Measurements from ENCODE around the gene CCL28.
"Not testable (repeated sequence)": the region's sequence is repeated elsewhere in the genome, so short reads cannot be mapped to it uniquely, and the experiment has no call there.

The CCL28 gene

DNA sequence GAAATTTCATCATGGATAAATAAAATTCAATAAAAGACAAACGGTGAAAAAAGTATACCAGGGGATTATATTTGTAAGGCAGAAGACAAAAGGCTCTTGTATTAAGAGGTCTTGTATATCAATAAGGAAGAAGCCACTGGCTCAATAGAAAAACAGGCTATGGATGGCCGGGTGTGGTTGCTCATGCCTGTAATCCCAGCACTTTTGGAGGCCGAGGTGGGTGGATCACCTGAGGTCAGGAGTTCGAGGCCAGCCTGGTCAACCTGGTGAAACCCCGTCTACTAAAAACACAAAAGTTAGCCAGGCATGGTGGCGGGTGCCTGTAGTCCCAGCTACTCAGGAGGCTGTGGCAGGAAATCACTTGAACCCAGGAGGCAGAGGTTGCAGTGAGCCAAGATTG, 10.9 kb upstream of the CCL28 start:
- not testable (repeated sequence) for H3K36me3 ChIP-seq (ENCODE audit: insufficient read depth, low read length); H3K27ac ChIP-seq (ENCODE audit: low read depth, low read length); H2AFZ ChIP-seq (ENCODE audit: low read length, unreplicated experiment); H3K4me3 ChIP-seq (ENCODE audit: low read depth, low read length); H3K79me2 ChIP-seq (ENCODE audit: control insufficient read depth, insufficient read depth, low read length, unreplicated experiment); H3K27me3 ChIP-seq (ENCODE audit: insufficient read depth, low read length)
- H3K4me1 ChIP-seq (ENCODE audit: control insufficient read depth, insufficient read depth, low read length, unreplicated experiment), result peaks cover 44% of the 10 kb centered on the region

DNA sequence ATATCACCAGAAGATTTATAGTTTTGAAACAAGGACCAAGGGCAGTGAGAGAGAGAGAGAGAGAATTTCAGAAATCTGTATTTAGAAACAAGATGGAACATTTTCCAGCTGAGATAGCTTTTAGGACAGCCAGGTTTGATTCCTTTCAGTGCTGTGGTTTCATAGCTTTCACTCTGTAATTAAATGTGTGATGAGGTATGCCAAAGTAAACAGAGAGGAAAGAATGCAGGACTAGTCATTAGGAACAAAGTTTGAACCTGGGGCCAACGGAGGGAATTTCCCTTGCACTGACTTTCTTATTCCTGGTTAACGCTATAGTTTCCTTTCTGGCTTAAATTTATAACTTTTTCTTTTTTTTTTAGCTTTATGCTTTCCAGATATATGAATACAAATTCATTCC, 10.0 kb upstream of the CCL28 start:
- peak overlapping the region; percentile 34 for H2AFZ ChIP-seq (ENCODE audit: low read length, unreplicated experiment)
- peak overlapping the region; percentile 23; the same call in 1 of the 2 replicates for H3K4me3 ChIP-seq (ENCODE audit: low read depth, low read length)
- H3K27me3 ChIP-seq (ENCODE audit: insufficient read depth, low read length), result no peaks in the 10 kb centered on the region
- H3K27ac ChIP-seq (ENCODE audit: low read depth, low read length), result peak overlapping the region; percentile 50
- peaks cover 36% of the 10 kb centered on the region for H3K4me1 ChIP-seq (ENCODE audit: control insufficient read depth, insufficient read depth, low read length, unreplicated experiment)
- no peaks in the 10 kb centered on the region for H3K36me3 ChIP-seq (ENCODE audit: insufficient read depth, low read length)
- no peaks in the 10 kb centered on the region for H3K79me2 ChIP-seq (ENCODE audit: control insufficient read depth, insufficient read depth, low read length, unreplicated experiment)

DNA sequence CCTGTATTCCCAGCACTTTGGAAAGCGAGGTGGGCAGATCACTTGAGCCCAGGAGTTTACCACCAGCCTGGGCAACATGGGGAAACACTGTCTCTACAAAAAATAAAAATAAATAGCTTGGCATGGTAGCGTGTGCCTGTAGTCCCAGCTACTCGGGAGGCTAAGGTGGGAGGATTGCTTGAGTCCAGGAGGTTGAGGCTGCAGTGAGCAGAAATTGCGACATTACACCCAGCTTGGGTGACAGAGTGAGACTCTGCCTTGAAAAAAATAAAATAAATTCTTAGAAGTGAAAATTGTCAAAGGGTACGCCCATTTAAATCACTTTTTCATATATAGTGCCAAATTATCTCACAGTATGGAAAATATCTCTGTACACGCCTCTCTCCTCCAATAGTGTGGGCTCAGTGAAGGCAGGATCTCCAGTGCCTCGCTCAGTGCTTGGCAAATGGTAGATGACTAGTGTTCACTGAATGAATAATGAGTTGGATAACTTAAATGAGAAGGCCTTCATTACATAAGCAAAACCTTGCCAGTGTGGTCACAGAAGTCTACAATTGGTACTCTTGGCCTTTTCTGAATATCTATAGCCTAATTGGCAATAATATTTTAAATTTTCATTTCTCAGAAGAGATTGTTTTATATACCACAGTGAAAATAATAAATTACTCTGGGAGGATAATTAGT, 9.4 kb upstream of the CCL28 start:
- H3K79me2 ChIP-seq (ENCODE audit: control insufficient read depth, insufficient read depth, low read length, unreplicated experiment), result no peaks in the 10 kb centered on the region
- H3K36me3 ChIP-seq (ENCODE audit: insufficient read depth, low read length), result no peaks in the 10 kb centered on the region
- no peaks in the 10 kb centered on the region for H3K27me3 ChIP-seq (ENCODE audit: insufficient read depth, low read length)
- peak overlapping the region; percentile 50 for H3K27ac ChIP-seq (ENCODE audit: low read depth, low read length)
- peak overlapping the region; percentile 23; the same call in 1 of the 2 replicates for H3K4me3 ChIP-seq (ENCODE audit: low read depth, low read length)
- H3K4me1 ChIP-seq (ENCODE audit: control insufficient read depth, insufficient read depth, low read length, unreplicated experiment), result peaks cover 32% of the 10 kb centered on the region
- peak overlapping the region; percentile 34 for H2AFZ ChIP-seq (ENCODE audit: low read length, unreplicated experiment)

DNA sequence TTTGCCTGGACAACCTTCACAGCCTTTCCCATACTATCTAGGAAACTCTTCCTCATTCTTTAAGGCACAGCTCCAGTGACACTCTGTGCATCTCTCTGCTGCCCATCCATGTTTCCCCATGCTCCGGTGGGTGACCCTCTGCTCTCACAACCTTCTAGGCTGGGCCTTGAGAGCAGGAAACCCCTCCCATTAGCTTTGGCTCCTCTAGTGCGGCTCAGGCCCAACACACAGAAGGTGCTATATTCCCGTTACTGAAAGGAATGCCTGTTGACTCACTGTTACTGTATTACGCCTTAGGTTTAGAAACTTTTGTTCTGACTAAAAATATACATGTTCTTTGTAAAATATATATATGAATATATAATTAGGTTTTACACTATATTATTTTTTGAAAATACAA, 8.1 kb upstream of the CCL28 start:
- Histone ChIP-seq H2AFZ (ENCODE audit: low read length, unreplicated experiment) (no peak overlapping the region), H3K36me3 (ENCODE audit: insufficient read depth, low read length) (no peaks in the 10 kb centered on the region), H3K27ac (ENCODE audit: low read depth, low read length) (no peak overlapping the region), H3K79me2 (ENCODE audit: control insufficient read depth, insufficient read depth, low read length, unreplicated experiment) (no peaks in the 10 kb centered on the region), H3K4me3 (ENCODE audit: low read depth, low read length) (no peak overlapping the region), H3K4me1 (ENCODE audit: control insufficient read depth, insufficient read depth, low read length, unreplicated experiment) (peaks cover 19% of the 10 kb centered on the region), H3K27me3 (ENCODE audit: insufficient read depth, low read length) (no peaks in the 10 kb centered on the region)

DNA sequence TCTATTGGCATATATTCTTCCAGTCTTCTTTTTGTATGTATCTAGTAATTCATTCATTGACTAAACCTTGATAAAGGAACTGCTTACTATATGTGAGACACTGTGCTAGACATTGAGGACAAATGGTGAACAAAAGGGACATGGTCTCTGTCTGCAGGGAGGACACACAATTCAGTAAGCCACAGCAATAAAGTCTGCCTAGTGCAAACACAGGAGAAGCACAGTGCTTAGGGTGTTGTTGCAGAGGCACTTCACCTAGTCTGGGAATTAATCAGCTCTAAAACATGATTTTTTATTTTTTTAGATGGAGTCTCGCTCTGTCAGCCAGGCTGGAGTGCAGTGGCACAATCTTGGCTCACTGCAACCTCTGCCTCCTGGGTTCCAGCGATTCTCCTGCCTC, 6.4 kb upstream of the CCL28 start:
- H3K4me1 ChIP-seq (ENCODE audit: control insufficient read depth, insufficient read depth, low read length, unreplicated experiment), result peaks cover 17% of the 10 kb centered on the region
- H3K27ac ChIP-seq (ENCODE audit: low read depth, low read length), result no peak overlapping the region
- H3K79me2 ChIP-seq (ENCODE audit: control insufficient read depth, insufficient read depth, low read length, unreplicated experiment), result no peaks in the 10 kb centered on the region
- no peaks in the 10 kb centered on the region for H3K36me3 ChIP-seq (ENCODE audit: insufficient read depth, low read length)
- no peaks in the 10 kb centered on the region for H3K27me3 ChIP-seq (ENCODE audit: insufficient read depth, low read length)
- no peak overlapping the region for H3K4me3 ChIP-seq (ENCODE audit: low read depth, low read length)
- H2AFZ ChIP-seq (ENCODE audit: low read length, unreplicated experiment), result no peak overlapping the region

DNA sequence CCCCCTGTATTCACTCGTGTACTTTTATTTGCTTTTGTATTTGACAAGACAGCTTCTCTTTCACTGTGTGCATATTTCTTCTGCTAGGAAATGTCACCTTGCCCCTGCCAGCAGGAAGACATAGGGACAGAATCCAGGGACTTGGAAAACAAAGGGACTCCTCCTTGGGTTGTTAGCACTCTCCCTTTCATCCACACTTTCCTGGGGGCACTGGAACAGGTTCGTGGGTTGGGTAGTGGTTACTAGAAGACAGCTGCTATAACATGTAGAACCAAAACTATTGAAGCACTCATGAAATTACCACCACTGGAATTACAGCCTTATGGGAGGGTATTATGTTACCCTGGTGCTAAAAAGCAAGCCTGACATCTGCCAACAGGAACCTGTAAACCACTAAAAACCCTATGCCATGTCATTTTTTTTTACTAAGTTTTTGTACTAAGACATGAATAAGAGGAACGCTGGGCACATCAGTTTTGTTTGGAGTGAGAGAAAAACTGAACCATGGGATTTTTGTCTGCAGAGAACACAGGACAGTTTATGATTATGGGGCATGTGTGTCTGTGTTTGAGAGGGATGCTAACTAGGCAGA, 4.7 kb upstream of the CCL28 start:
- Histone ChIP-seq H3K27me3 (ENCODE audit: insufficient read depth, low read length) (no peaks in the 10 kb centered on the region), H2AFZ (ENCODE audit: low read length, unreplicated experiment) (no peak overlapping the region)

DNA sequence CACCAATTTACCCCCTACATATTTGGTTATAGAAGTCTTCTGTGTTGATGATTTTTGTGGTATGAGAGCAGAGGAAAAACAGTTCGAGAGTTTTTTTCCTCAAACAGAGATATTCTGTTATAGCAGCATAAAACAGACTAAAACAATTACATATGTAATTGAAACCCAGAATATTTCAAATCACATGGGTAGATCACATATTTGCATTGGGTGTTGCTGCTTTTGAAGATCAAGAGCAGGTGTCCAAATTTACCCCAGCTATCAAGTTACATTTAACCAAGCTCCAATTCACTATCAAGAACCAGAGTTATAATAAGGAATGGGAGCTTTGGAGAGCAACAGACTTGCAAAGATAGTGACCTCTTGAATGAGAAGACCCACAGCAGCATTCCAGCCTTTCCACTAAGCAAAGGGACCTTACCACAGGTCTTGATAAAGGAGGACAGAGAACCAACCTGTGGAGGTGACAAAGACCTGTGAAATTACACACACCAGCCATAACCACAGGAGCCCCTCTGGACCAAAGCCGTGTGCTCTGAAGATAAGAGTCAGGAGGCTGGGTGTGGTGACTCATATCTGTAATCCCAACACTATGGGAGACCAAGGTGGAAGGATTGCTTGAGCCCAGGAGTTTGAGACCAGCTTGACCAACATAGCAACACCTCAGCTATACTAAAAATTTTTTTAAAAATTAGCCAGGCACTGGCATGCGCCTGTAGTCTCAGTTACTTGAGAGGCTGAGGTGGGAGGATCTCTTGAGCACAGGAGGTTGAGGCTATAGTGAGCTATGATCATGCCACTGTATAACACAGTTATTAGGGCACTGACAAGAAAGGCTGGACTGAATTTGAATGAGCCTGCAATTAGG, 4.0 kb upstream of the CCL28 start:
- H3K27ac ChIP-seq (ENCODE audit: low read depth, low read length), result no peak overlapping the region
- no peak overlapping the region for H2AFZ ChIP-seq (ENCODE audit: low read length, unreplicated experiment)
- no peaks in the 10 kb centered on the region for H3K4me1 ChIP-seq (ENCODE audit: control insufficient read depth, insufficient read depth, low read length, unreplicated experiment)
- no peak overlapping the region for H3K4me3 ChIP-seq (ENCODE audit: low read depth, low read length)
- no peaks in the 10 kb centered on the region for H3K79me2 ChIP-seq (ENCODE audit: control insufficient read depth, insufficient read depth, low read length, unreplicated experiment)
- H3K27me3 ChIP-seq (ENCODE audit: insufficient read depth, low read length), result no peaks in the 10 kb centered on the region
- no peaks in the 10 kb centered on the region for H3K36me3 ChIP-seq (ENCODE audit: insufficient read depth, low read length)

More for the DNA sequence above, 4.7 kb upstream of the CCL28 start:
- Histone ChIP-seq H3K79me2 (ENCODE audit: control insufficient read depth, insufficient read depth, low read length, unreplicated experiment) (no peaks in the 10 kb centered on the region), H3K36me3 (ENCODE audit: insufficient read depth, low read length) (no peaks in the 10 kb centered on the region), H3K27ac (ENCODE audit: low read depth, low read length) (no peak overlapping the region), H3K4me3 (ENCODE audit: low read depth, low read length) (no peak overlapping the region), H3K4me1 (ENCODE audit: control insufficient read depth, insufficient read depth, low read length, unreplicated experiment) (peaks cover 5% of the 10 kb centered on the region)

DNA sequence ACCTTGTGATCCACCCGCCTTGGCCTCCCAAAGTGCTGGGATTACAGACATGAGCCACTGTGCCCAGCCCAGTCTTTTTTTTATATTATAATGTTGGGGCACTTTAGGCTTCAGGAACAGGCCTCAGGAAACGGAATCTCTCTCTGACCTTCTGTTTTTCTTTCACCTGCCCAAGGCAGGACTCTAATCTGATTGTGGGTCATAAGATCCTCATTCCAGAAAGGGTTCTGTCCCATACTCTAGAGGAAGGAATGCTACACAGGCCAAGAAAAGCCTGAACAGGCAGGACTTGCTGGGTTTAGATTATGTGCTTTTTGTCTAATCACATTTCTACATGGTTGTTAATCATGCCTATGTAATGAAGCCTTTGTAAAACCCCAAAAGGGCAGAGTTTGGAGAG, 1.8 kb upstream of the CCL28 start:
- Histone ChIP-seq H2AFZ (ENCODE audit: low read length, unreplicated experiment) (no peak overlapping the region), H3K4me3 (ENCODE audit: low read depth, low read length) (no peak overlapping the region), H3K79me2 (ENCODE audit: control insufficient read depth, insufficient read depth, low read length, unreplicated experiment) (no peaks in the 10 kb centered on the region), H3K27ac (ENCODE audit: low read depth, low read length) (no peak overlapping the region), H3K4me1 (ENCODE audit: control insufficient read depth, insufficient read depth, low read length, unreplicated experiment) (no peaks in the 10 kb centered on the region), H3K27me3 (ENCODE audit: insufficient read depth, low read length) (no peaks in the 10 kb centered on the region), H3K36me3 (ENCODE audit: insufficient read depth, low read length) (no peaks in the 10 kb centered on the region)

DNA sequence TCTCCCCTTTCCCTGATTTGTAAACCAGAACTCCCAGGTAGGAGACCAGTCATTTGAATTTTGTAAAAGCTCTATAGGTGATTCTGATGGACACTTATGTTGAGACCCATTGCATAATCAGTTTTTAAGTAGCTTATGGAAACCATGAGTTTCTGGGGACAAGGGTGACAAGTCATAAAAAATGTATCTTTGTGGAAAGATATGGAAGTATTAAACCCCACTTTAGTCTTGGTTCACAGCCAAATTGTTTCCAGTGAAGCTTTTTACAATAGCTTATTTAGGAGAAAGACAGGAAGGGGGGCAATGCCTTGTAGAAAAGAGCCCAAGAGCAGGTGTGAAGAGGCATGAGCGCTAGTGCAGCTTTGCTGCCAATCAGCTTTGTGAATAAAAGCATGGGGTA, 453 bp upstream of the CCL28 start:
- H3K4me1 ChIP-seq (ENCODE audit: control insufficient read depth, insufficient read depth, low read length, unreplicated experiment), result no peaks in the 10 kb centered on the region
- no peak overlapping the region for H3K4me3 ChIP-seq (ENCODE audit: low read depth, low read length)
- no peaks in the 10 kb centered on the region for H3K79me2 ChIP-seq (ENCODE audit: control insufficient read depth, insufficient read depth, low read length, unreplicated experiment)
- no peak overlapping the region for H3K27ac ChIP-seq (ENCODE audit: low read depth, low read length)
- no peaks in the 10 kb centered on the region for H3K27me3 ChIP-seq (ENCODE audit: insufficient read depth, low read length)
- no peak overlapping the region for H2AFZ ChIP-seq (ENCODE audit: low read length, unreplicated experiment)
- H3K36me3 ChIP-seq (ENCODE audit: insufficient read depth, low read length), result no peaks in the 10 kb centered on the region

DNA sequence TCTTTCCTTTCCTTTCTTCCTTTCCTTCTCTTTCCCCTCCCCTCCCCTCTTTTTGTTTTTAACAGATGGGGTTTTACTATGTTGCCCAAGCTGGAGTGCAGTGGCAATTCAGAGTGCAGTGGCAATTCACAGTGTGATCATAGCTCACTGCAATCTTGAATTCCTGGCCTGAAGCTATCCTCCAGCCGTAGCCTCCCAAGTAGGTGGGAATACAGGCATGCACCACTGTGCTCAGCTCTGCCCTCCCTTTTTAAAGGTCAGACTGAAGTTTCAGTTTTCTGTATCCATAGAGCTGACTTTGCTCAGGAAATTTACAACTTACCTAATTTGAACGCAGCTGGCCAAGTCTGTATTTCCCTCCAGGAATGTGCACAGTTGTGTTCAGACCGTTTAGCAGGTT, 696 bp downstream of the CCL28 start:
- Histone ChIP-seq H3K27me3 (ENCODE audit: insufficient read depth, low read length) (no peaks in the 10 kb centered on the region), H3K4me3 (ENCODE audit: low read depth, low read length) (no peak overlapping the region), H3K36me3 (ENCODE audit: insufficient read depth, low read length) (no peaks in the 10 kb centered on the region), H2AFZ (ENCODE audit: low read length, unreplicated experiment) (no peak overlapping the region), H3K79me2 (ENCODE audit: control insufficient read depth, insufficient read depth, low read length, unreplicated experiment) (no peaks in the 10 kb centered on the region), H3K4me1 (ENCODE audit: control insufficient read depth, insufficient read depth, low read length, unreplicated experiment) (no peaks in the 10 kb centered on the region), H3K27ac (ENCODE audit: low read depth, low read length) (no peak overlapping the region)

Measured in ACC112 (cell line).